Globus pallidus (tissue), 1 donor: Measurements from ENCODE around the gene GEMIN4.
"Not testable (repeated sequence)": the region's sequence is repeated elsewhere in the genome, so short reads cannot be mapped to it uniquely, and the experiment has no call there.

ENCODE experiments used
- DNase-seq: peaks from one replicate; pipeline ENCODE4 v3.0.0-alpha.2; 2015; ENCODE audit warnings: low spot score

The GEMIN4 gene

DNA sequence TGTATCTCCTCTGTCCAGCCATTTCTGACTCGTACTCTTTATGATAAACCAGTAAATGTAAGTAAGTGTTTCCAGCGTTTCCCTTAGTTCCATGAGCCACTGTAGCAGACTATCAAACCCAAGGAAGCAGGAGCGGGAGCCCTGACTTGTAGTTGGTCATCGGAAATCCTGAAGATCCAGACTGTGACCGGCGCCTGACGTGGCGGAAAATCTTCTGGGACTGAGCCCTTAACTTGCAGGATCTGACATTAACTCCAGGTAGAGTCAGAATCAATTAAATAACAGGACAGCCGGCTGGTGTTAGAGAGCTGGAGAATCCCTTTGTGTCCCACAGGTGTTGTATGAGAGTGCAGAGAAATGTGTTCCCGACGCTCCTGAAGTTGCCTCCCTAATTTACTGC, 26.0 kb upstream of the GEMIN4 start:
- DNase-seq, result no peak

DNA sequence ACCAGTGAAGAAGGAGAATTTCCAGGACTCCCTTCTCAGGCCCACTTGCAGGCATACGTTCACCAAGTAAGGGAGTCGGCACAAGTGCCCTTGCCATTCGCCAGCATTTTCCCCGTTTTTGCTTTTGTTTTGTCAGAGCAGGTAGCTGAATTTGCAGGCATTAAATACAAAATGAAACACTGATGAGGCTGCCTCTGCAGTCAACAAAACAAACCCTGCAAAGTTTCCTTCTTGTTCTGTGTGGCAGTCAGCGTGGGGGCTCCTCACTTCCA, 22.2 kb upstream of the GEMIN4 start:
- DNase-seq, result no peak

DNA sequence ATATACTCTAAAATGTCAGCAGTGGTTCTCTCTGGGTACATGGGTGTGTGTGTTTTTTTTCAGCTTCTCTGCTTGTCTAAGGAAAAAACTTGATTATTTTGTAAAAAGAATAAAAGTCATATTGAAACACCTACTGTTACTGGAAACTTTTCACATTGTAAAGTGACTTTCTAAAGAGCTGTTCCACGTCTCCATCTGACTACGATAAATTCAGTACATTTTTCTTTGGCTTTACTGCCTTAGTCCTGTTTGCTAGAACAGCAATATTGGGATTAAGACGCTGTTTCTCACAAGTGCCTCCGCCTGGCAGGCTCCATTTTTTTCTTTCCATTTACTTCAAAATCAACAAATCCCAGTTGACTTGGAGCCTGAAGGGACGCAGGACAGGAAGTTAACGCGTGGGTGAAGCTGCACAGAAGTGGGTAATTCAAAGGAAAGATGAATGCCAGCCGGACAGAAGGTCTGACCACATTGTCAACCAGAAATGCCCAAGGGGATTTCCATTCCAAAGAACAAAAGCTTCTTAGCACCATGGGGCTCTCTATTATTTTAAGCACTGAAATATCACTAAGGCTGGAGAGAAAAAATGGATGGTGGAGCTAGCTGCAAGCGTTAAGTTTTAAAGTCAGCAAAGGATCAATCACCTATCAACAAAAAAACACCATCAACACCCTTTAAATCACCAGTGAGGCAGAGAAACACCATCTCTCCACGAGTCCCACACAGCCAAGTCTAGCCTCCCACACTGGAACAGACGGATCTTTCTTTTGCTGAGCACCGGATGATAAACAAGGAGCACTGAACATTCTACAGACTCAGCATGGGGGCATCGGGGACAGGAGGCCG, 21.6 kb upstream of the GEMIN4 start:
- no peak for DNase-seq

DNA sequence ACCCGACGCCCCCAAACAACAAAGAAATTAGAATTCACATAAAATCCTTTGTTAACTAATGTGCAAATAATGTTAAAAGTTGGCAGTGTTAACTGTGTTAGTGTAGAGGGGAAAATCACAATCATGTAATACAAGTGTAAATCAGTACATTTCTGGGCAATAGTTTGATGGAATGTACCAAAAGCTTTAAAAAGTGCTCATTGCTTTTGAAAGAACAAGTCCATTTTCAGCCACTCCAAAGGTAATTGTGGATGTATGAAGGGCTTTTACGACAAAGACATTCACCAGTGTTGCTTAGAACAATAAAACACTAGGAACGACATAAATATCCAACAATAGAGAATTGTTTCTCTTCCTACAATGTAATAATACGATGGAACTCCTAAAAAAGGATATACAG, 21.0 kb upstream of the GEMIN4 start:
- no peak for DNase-seq

DNA sequence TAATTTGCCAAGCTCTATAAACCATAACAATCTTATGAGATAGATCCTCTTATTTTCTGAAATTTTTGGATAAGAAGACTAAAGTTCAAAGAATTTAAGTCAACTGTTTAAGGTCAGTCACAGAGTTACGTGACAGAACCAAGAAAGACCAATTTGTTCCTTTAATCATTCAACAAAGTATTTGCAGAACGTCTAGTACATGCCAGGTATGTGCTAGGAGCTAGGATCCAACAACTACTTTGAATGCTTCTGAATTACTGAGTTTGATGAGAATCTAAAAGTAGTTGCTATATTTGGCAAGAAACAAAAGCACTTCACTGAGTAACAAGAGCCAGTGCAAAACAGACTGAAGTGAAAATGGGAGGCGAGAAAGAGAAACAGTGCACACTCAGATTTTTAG, 15.0 kb upstream of the GEMIN4 start:
- no peak for DNase-seq

DNA sequence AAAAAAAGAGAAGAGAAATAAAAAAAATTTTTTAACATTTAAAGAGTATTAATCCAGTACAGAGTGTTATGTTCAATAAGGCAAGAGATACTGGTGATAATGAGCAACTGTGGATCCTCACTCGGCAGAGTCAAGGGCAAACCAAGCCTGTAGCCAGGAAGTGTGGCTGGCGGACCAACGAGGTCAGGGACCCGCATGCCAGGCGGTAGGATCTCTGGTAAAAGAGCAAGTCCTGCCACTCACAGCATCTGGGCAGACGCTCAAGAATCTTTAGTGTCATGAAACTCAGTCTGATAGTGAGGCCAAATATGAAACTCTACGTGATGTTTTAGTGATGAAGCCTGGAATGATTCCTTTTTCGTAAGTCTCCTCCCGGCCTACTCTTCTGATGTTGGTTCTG, 8.3 kb upstream of the GEMIN4 start:
- DNase-seq, result no peak

DNA sequence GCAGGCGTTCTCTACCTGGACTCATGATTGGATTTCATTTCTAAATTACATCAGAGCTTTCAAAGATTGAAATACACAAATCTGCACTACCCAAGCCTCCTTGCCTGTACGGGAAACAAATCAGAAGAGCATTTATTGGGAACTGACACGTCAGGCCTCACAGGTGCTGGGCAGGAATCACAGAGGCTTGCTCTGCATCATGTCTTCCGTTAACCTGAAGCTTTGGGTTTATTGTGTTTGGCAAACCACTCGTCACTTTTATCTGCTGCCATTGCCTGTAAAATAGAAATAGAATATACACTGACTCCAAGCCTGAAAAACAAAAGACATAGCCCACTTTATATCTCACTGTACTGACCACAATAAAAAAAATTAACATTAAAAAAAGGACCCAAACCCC, 7.9 kb upstream of the GEMIN4 start:
- no peak for DNase-seq

DNA sequence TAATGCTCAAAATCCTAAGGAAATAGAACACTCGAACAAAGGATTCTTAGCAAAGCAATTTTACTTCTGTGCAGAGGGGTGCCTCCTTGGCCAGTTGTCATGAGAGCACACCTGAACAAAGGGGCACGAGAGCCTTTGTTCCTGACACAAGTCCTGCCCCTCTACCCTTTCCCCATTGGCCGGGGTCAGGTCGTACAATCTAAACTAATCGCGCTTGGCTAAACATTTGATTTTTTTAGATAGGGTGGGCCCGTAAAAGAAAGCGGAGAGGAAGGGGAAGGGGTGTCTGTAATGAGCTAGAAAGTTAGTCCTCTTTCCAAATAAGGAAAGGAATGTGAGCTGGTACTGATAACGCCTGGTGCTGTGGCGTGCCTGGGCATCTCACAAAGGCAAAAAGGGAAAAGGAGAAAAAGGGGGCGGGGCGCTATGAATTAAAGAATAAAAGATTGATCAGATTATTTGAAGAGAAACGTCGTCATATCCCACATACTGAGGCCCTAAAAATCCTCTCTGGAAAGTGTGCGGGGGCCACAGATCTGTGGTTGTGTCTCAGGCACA, 4.0 kb upstream of the GEMIN4 start:
- DNase-seq, result not testable (repeated sequence)

DNA sequence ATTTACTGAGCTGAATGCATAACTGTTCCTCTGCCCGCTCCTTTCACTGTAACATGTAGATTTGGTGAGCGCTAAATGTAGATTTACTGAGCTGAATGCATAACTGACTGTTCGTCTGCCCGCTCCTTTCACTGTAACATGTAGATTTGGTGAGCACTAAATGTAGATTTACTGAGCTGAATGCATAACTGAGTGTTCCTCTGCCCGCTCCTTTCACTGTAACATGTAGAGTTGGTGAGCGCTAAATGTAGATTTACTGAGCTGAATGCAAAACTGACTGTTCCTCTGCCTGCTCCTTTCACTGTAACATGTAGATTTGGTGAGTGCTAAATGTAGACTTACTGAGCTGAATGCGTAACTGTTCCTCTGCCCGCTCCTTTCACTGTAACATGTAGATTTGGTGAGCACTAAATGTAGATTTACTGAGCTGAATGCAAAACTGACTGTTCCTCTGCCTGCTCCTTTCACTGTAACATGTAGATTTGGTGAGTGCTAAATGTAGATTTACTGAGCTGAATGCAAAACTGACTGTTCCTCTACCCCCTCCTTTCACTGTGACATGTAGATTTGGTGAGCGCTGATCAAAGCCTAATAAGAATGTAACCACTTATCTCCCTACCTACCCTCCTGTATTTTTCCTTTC, 3.4 kb upstream of the GEMIN4 start:
- DNase-seq, result not testable (repeated sequence)

DNA sequence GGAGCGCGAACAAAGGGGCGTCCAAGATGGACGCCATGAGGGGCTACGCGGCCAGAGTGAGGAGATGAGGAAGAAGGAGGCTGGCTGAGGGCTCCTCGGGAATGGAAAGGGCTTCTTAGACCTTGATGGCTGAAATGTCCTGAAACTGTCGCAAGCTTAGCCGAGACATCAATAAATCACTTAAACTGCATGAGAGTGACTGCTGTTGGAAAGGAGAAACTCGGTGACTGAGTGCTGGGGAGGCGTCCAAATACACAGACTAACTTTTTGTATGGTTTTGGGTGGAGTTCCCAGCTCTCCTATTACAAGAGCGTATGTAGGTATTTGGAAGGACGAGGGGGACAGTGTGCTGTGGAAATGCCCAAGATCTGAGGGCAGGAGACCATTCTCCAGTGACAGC, 1.4 kb upstream of the GEMIN4 start:
- DNase-seq, result no peak

DNA sequence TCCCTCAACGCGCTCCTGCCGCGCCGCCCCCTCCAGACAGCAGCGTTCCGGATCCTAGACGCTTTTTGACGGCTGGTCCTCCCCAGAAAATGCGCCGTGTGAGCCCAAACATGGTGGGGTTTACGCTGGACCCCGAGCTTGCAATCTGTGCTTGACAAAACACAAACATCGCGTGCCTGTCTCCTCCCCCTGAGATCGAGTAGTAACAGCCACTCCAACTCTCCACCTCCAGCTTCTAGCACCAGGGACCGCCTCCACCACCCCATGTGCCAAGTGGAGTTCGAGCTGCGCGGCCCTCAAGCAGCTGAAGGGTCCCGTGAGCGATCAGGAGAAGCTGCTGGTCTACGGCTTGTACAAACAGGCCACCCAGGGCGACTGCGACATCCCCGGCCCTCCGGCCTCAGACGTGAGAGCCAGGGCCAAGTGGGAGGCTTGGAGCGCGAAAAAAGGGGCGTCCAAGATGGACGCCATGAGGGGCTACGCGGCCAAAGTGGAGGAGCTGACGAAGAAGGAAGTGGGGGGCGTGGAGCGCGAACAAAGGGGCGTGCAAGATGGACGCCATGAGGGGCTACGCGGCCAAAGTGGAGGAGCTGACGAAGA, 656 bp upstream of the GEMIN4 start:
- no peak for DNase-seq

DNA sequence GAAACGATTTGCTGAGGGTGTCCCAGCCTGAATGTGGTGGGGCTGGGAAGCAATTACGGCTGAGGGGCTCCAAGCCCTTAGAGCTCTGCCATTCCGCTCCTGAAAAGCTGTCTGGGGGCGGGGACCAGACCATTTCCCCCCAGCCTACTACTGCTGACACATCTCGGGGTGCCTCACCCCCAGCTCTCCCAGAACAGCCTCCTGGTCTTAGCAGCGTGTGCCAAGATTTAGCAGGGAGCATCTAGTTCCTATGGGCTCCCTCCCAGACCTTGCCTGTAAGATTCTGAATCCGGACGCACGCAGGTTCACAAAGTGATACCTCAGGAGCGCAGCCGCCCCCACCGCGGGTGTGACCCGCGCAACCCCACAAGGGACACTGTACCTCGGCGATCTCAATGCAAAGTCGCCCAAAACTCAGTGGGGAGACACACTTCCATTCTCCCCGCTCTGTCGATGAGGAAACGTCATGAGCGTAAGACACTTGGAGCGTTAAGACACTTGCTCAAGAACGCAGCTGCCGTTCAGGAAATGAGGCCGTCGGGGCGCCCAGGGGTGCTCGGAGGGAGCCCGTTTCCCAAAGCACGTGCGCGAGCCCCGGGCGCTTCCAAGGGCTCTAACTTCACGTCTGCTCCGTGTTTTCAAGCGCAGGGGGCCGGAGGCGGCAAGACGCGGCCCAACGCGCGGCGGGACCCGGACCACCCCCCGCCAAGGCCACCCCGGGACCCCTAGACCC, 629 bp downstream of the GEMIN4 start:
- no peak for DNase-seq

DNA sequence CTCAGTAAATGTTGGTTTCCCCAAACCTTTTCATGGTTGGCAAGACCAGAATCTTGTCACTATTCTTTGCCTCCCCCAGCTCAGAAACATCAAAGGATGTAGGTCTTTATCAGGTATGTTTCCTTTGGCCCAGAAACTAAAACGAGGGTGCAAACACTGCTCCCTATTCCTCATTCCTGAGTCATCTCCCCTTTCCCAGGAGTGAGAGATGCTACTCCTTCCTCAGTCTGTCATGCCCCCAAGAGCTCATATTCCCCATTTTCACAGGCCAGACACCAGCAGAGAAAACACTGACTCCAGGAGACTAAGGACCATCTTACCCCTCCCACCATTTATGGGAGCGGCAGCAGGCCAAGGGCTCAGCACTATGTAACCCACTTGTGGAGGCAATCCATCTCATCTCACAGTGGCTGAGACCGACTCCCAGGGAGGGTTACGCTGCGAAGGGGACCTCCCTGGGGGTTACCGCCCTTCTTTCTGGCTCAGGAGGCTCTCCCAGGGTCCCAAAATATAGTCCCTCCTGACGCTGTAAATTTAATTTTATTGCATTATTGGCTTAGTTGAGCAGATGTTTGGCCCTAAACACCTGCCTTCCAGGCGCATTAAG, 1.5 kb downstream of the GEMIN4 start:
- DNase-seq, result no peak

DNA sequence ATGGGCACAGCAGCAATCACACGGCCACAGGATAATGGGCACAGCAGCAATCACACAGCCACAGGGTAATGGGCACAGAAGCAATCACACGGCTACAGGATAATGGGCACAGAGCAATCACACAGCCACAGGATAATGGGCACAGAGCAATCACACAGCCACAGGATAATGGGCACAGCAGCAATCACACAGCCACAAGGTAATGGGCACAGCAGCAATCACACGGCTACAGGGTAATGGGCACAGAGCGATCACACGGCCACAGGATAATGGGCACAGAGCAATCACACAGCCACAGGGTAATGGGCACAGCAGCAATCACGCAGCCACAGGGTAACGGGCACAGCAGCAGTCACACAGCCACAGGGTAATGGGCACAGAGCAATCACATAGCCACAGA, 2.7 kb downstream of the GEMIN4 start:
- not testable (repeated sequence) for DNase-seq

DNA sequence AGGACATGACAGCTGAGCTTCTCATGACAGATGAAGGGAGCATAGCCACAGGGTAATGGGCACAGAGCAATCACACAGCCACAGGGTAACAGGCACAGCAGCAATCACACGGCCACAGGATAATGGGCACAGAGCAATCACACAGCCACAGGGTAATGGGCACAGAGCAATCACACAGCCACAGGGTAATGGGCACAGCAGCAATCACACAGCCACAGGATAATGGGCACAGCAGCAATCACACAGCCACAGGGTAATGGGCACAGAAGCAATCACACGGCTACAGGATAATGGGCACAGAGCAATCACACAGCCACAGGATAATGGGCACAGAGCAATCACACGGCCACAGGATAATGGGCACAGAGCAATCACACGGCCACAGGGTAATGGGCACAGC, 3.5 kb downstream of the GEMIN4 start:
- DNase-seq, result not testable (repeated sequence)

DNA sequence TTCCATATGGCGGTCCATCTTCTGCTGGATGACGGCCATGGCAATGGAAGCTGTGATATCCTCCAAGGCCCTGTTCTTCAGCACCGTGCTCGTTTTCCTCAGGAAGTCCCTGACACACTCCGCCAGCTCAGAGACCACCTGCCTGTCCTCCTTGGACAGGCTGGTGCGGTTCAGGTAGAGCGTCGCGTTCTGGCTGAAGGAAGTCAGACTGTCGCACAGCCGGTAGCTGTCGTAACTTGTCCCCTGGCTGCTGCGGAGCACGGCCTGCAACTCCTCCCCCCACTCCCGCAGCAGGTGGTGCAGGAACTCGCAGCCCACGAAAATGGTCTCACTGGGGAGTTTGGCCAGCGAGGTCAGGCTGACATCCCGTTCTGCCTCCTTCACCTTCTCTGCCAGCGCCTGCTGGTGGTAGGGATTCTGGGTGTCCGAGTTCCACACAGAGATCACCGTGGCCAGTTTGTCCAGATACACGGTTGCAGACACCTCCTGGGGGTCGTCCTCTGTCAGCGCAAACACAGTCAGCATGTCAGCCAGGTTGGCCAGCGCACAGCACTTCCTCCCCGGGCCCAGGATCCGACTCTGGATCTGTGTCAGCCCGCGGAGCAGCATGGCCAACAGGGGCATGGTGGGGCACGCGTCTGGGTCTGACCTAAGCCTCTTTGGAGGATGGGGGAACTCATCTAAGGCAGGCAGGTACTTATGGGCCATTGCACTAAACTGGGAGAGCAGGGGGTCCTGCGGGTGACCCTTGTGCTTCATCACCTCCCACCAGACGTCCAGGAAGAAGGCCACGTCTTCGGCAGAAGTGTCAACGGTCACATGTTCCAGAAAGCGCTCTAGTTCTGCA, 5.1 kb downstream of the GEMIN4 start:
- DNase-seq, result no peak

DNA sequence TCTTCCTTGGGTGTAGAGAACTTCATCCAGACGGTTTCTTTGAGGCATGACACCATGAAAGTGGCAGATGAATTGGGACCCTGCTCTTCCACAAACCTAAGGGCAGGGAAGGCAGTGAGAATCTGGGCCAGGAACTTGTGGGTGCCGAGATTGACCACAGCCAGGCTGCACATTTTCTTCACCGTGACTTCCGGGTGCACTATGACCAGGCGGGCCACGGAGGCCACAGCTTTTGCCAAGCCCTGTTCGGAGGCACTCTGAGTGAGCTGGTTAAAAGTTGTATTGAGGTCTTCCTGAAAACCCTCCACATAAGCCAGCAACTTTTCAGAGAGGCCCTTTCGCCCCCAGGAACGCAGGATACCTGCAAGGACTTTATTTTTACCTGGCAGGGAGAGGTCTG, 5.9 kb downstream of the GEMIN4 start:
- no peak for DNase-seq

DNA sequence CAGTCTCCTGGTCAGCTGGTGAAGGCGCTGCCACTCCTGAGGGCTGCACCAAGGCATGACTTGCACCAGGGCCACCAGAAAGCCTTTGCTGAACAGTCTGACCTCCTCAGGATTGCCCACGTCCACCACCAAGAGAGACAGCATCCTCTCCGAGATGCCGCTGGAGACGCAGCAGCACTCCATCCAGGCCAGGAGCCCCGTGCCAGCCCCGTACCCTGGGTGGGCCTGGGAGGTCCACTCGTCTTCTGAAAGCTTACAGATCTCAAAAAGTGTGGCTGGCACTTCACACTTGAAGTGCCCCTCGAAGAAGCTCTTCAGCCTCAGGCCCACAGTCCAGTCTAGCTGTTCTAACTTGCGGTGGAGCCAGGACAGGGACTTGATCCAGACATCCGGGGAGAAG, 6.7 kb downstream of the GEMIN4 start:
- no peak for DNase-seq

DNA sequence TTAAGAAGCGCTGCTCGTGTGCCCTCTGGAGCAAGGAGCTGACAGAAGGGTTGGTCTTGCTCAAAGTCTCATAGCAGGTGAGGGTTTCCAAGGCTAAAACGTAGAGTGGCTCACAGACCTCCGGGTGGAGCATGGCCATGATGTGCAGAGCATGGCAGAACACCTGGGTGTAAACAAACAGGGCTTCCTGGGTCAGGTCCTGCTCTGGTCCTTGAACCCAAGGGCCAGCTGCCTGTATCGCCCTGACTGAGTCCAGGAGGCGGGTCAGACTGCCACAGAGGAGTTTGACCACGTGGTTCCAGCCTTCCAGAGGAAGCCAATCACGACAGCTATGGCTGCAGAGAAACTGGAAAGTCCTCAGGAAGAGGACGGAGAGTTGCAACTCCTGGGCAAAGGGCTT, 7.1 kb downstream of the GEMIN4 start:
- no peak for DNase-seq

DNA sequence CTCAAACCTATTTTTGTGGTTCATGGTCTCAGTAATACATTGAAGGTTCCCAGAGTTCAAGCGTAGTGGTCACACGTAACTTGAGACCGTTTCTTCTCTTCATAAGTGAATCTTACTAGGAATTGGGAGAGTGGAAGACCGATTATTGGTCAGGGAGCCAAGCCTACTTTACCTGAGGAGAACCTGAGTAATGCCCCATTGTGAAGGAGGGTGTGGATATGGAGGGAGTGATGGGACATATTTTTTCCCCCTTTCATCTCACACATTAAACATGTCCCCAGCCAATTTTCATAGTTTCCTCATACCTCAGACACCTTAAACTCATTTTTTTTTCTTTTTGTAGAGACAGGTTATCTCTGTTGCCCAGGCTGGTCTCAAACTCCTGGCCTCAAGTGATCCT, 8.9 kb downstream of the GEMIN4 start:
- no peak for DNase-seq

DNA sequence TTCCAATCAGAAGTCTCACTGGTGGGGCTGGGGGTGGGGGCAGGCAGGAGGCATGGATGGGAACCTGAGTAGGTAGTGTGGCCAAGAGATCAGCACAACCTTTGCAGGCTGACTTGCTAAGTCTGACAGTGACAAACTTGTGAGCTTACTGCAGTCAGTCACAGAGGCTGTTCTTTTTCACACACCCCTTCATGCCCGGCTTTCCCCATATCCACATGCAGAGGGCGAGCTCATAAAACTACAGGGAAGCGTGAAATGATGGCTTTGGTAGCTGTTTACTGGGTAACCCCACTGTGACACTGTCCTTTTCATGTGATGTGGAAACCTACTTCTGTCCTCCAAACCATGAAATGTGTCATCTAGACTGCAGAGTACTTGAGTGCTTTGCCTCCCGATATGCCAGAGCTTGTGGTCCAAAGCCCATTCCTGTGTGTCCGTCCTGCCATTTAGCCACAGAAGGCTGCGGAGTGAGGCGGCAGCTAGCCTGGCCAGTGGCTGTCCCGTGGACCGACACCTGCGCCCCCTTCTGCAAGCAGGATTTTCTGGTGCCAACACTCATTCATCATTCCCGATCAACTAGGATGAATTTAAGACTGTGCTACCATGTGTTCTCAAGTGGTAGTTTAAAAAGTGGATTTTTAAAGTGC, 9.8 kb downstream of the GEMIN4 start:
- DNase-seq, result no peak
